C4-2B (cell line): ENCODE results near the gene GOLGA8O.
"Not testable (repeated sequence)": the region's sequence is repeated elsewhere in the genome, so short reads cannot be mapped to it uniquely, and the experiment has no call there.

Experiments
- CTCF ChIP-seq: fragments of 450-650 bp; conservative IDR thresholded peaks from 2 replicates; pipeline ENCODE4 v1.5.1; 2017; ENCODE audit warnings: mild to moderate bottlenecking
- ZFX ChIP-seq: fragments of 450-650 bp; IDR thresholded peaks from 2 replicates; pipeline ENCODE4 v1.6.1; 2017

- not testable (repeated sequence) for TF ChIP-seq CTCF, ZFX
Observed at GRCh38 chr15:32427635-32428034, 27.8 kb downstream of the GOLGA8O start.
